Measurements from ENCODE around the gene BRD1. TPM values are rescaled to one million over a fixed set of nuclear protein-coding genes. Genes with fewer than 3 reads are reported as not detected.

The BRD1 gene
- total RNA-seq, 4 donors from 2014 or later = 44.6 to 74.9 (median 60.4) TPM

DNA sequence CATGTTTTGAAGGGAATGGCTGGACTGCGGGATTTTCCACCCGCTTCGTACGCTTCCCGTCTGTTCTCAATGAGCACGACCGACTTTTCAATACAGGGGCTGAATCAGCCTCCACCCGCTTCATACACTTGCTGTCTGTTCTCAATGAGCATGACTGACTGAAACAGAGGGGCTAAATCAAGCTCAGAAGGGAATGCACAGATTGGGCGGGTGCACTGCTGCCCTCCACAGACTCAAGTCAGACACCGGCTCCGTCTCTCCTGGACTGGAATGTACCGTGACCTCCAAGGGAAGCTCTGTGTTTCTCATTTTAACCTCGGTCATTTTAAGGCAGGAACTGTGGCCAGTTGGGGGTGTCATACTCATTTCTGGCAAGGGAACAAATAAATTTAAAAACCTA is 48.5 kb downstream of the BRD1 start:
- Histone ChIP-seq H3K27me3 (no peaks in the 10 kb centered on the region), H3K27ac (no peak overlapping the region), H3K9me3 (no peaks in the 10 kb centered on the region), H3K4me1 (peaks cover 0 to 24% (median 2%) of the 10 kb centered on the region in 4 donors), H3K4me3 (no peak overlapping the region), H3K36me3 (peaks cover 8 to 89% (median 45%) of the 10 kb centered on the region in 3 donors)
- DNase-seq (ENCODE audit: low spot score in 2 of 2) = no peak
- WGBS, 2 donors = 79 to 85% methylated on average over 13 of the region's 13 CpGs
- TF ChIP-seq POLR2A (IDR thresholded peaks at IDR 0.05) = no peak
- TF ChIP-seq, protein P1, sequence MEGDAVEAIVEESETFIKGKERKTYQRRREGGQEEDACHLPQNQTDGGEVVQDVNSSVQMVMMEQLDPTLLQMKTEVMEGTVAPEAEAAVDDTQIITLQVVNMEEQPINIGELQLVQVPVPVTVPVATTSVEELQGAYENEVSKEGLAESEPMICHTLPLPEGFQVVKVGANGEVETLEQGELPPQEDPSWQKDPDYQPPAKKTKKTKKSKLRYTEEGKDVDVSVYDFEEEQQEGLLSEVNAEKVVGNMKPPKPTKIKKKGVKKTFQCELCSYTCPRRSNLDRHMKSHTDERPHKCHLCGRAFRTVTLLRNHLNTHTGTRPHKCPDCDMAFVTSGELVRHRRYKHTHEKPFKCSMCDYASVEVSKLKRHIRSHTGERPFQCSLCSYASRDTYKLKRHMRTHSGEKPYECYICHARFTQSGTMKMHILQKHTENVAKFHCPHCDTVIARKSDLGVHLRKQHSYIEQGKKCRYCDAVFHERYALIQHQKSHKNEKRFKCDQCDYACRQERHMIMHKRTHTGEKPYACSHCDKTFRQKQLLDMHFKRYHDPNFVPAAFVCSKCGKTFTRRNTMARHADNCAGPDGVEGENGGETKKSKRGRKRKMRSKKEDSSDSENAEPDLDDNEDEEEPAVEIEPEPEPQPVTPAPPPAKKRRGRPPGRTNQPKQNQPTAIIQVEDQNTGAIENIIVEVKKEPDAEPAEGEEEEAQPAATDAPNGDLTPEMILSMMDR (IDR thresholded peaks at IDR 0.05) = no peak
- no peak for TF ChIP-seq EP300 (IDR thresholded peaks at IDR 0.05)

DNA sequence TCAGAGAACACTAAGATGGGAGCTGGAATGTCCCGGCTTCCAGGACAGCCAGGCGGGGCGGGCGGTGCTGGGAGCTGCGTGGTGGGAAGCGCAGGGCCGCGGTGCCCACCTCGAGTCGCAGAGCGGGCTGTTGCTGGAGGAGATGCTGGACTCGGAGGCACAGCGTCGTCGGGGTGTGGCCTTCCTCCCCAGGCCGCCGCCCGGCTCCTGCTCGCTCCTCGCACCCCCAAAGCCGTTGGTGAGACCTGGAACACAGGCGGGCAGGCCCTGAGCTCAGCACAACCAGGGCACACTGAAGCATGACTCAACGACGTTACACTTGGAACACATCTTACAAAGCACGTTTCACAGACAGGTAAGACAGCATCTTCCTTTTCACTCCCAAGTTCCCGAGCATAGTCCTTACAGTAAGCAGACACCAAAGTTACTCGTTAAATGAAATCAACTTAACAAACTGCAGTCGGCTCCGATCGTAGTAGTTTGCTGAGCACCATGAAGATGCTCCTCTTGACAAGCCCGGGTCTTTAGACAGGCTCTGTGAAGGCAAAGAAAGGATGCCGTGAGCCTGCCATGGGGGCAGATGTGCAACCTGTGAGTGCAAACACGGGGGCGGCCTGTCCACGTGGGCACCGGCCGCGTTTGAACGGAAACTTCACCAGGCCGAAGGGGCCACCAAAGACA is 50.0 kb downstream of the BRD1 start:
- no peak for TF ChIP-seq EP300 (IDR thresholded peaks at IDR 0.05)
- TF ChIP-seq POLR2A (IDR thresholded peaks at IDR 0.05) = no peak
- TF ChIP-seq, protein P1 (IDR thresholded peaks at IDR 0.05) = no peak
- Histone ChIP-seq H3K4me3 (no peak overlapping the region), H3K4me1 (peaks cover 0 to 24% (median 2%) of the 10 kb centered on the region in 4 donors), H3K27me3 (no peaks in the 10 kb centered on the region), H3K9me3 (no peaks in the 10 kb centered on the region), H3K36me3 (peaks cover 10 to 89% (median 38%) of the 10 kb centered on the region in 3 donors), H3K27ac (no peak overlapping the region)
- WGBS, 2 donors = 85 to 87% methylated on average over 40 of the region's 40 CpGs
- DNase-seq (ENCODE audit: low spot score in 2 of 2) = no peak

DNA sequence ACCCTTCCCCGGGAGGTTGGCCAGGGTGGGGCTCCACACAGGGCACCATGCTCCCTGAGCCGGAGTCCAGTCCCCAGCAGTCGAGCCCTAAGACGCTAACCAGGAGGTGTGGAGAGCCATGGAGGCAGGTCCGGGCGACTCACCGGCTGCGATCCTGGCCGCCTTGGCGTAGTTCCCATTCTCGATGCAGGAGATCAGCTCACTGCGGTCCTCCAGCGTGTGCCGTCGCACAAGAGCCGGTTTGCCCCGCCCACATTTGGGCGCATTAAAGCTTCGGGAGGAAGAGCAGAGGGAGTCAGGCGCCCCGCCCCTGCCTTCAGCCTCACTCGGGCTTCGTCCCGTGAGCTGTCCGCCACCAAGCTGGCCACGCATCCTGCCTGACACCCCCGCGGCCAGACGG is 50.8 kb downstream of the BRD1 start:
- Histone ChIP-seq H3K4me1 (peaks cover 0 to 24% (median 2%) of the 10 kb centered on the region in 4 donors), H3K27ac (no peak overlapping the region), H3K9me3 (no peaks in the 10 kb centered on the region), H3K36me3 (peaks cover 10 to 92% (median 38%) of the 10 kb centered on the region in 3 donors), H3K4me3 (no peak overlapping the region), H3K27me3 (no peaks in the 10 kb centered on the region)
- 84 to 88% methylated on average over 18 to 29 of the region's 29 CpGs for WGBS, 2 donors
- TF ChIP-seq, protein P1 (IDR thresholded peaks at IDR 0.05) = no peak
- no peak for TF ChIP-seq EP300 (IDR thresholded peaks at IDR 0.05)
- no peak for TF ChIP-seq POLR2A (IDR thresholded peaks at IDR 0.05)
- no peak for DNase-seq (ENCODE audit: low spot score in 2 of 2)

DNA sequence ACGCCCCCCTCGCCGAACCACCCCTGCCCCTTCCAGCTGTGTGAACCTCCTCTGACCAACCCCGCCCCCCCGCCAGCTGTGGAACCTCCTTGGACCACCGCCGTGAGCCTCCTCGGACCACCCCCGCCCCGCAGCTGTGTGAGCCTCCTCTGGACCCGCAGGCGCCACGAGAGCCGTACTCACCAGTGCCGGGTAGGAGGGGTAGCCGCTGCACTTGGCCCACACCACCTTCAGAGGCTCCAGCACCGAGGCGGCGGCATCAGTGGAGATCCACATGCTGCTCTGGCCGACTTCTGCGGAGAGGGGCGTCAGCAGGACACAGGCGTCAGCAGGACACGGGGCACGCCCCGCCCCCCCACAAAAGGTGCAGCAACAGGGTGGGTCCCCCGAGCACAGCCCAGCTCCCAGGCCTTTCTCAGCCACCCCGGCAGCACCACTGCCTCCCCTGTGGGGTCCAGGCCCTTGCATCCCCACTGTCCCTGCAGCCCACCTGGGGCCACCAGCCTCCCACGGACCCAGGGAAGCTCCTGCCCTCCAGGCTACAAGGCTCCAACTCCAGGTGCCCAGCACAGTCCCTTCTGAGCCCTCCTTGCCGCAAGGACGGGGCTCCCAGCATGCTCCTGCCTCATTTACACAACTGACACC is 51.7 kb downstream of the BRD1 start:
- H3K36me3 ChIP-seq = peaks cover 10 to 91% (median 38%) of the 10 kb centered on the region in 3 donors
- DNase-seq (ENCODE audit: low spot score in 2 of 2) = no peak
- no peaks in the 10 kb centered on the region for H3K27me3 ChIP-seq
- H3K9me3 ChIP-seq = no peaks in the 10 kb centered on the region
- WGBS, 2 donors = 84 to 88% methylated on average over 15 of the region's 31 CpGs
- H3K27ac ChIP-seq = no peak overlapping the region
- TF ChIP-seq POLR2A (IDR thresholded peaks at IDR 0.05) = no peak
- TF ChIP-seq, protein P1 (IDR thresholded peaks at IDR 0.05) = no peak
- TF ChIP-seq EP300 (IDR thresholded peaks at IDR 0.05) = no peak
- H3K4me3 ChIP-seq = no peak overlapping the region
- peaks cover 0 to 16% (median 2%) of the 10 kb centered on the region in 4 donors for H3K4me1 ChIP-seq
